ENCODE measurements around the gene PAGE3. TPM values are rescaled to one million over a fixed set of nuclear protein-coding genes. Genes with fewer than 3 reads are reported as not detected.

The PAGE3 gene
- total RNA-seq (2022) (not detected in 2 replicates), Bru-seq, nascent RNA (not detected), BruChase-seq, experiment 1, labeled RNA remaining after a 6-hour chase (not detected), BruChase-seq, experiment 2, labeled RNA remaining after a 2-hour chase (not detected)
- long read RNA-seq, result 0 reads

GRCh38 chrX:55264816-55265215 is at the start of gene PAGE3:
TSS of gene PAGE3 (minus strand) at chrX:55264916. CDS start at chrX:55263903, 1,013 bp downstream.
- Mint-ChIP-seq H3K4me3 (ENCODE audit: low read depth, unreplicated experiment) (no peak within 1 kb of the TSS), H3K4me1 (ENCODE audit: low read depth, unreplicated experiment) (no peaks in the 10 kb centered on the region), H3K27me3 (ENCODE audit: unreplicated experiment) (no peaks in the 10 kb centered on the region), H3K9me3 (ENCODE audit: low read depth, unreplicated experiment) (no peaks in the 10 kb centered on the region), H3K36me3 (ENCODE audit: insufficient read depth, unreplicated experiment) (no peaks in the 10 kb centered on the region), H3K27ac (ENCODE audit: unreplicated experiment) (no peak within 1 kb of the TSS)
- BruUV-seq (replicated peaks), result no TSS peak
- no peak for DNase-seq
- TF ChIP-seq, protein P1, sequence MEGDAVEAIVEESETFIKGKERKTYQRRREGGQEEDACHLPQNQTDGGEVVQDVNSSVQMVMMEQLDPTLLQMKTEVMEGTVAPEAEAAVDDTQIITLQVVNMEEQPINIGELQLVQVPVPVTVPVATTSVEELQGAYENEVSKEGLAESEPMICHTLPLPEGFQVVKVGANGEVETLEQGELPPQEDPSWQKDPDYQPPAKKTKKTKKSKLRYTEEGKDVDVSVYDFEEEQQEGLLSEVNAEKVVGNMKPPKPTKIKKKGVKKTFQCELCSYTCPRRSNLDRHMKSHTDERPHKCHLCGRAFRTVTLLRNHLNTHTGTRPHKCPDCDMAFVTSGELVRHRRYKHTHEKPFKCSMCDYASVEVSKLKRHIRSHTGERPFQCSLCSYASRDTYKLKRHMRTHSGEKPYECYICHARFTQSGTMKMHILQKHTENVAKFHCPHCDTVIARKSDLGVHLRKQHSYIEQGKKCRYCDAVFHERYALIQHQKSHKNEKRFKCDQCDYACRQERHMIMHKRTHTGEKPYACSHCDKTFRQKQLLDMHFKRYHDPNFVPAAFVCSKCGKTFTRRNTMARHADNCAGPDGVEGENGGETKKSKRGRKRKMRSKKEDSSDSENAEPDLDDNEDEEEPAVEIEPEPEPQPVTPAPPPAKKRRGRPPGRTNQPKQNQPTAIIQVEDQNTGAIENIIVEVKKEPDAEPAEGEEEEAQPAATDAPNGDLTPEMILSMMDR (IDR thresholded peaks at IDR 0.05; ENCODE audit: unreplicated experiment), result no peak
- CTCF ChIA-PET, result no interaction called here
- intact Hi-C loops (cut with micrococcal nuclease; ENCODE audit: unreplicated experiment), result no loop called here

- Mint-ChIP-seq H3K9me3 (ENCODE audit: low read depth, unreplicated experiment) (peaks cover 9% of the 10 kb centered on the region), H3K4me3 (ENCODE audit: low read depth, unreplicated experiment) (no peak overlapping the region), H3K4me1 (ENCODE audit: low read depth, unreplicated experiment) (no peaks in the 10 kb centered on the region), H3K27me3 (ENCODE audit: unreplicated experiment) (no peaks in the 10 kb centered on the region), H3K36me3 (ENCODE audit: insufficient read depth, unreplicated experiment) (no peaks in the 10 kb centered on the region), H3K27ac (ENCODE audit: unreplicated experiment) (no peak overlapping the region)
- intact Hi-C loops (cut with micrococcal nuclease; ENCODE audit: unreplicated experiment), result no loop called here
- no TSS peak for BruUV-seq (replicated peaks)
- CTCF ChIA-PET, result no interaction called here
- DNase-seq, result no peak
- TF ChIP-seq, protein P1 (IDR thresholded peaks at IDR 0.05; ENCODE audit: unreplicated experiment), result no peak
These were observed 47.9 kb upstream of the PAGE3 start for GRCh38 chrX:55312655-55313054.

DNA sequence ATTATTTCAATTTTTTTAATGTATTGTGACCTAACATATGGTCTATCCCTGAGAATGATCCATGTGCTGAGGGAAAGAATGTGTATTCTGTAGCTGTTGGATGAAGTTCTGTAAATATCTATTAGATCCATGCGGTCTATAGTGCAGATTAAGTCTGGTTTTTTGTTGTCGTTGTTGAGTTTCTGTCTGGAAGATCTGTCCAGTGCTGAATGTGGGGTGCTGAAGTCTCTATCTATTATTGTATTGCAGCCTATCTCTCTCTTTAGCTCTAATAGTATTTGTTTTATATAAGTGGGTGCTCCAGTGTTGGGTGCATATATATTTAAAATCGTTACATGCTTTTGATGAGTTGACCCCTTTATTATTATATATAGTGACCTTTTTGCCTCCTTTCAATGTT is 26.2 kb upstream of the PAGE3 start:
- no peaks in the 10 kb centered on the region for H3K4me1 Mint-ChIP-seq (ENCODE audit: low read depth, unreplicated experiment)
- TF ChIP-seq, protein P1 (IDR thresholded peaks at IDR 0.05; ENCODE audit: unreplicated experiment), result no peak
- BruUV-seq (replicated peaks), result no TSS peak
- H3K9me3 Mint-ChIP-seq (ENCODE audit: low read depth, unreplicated experiment), result peaks cover 2% of the 10 kb centered on the region
- DNase-seq, result no peak
- no peaks in the 10 kb centered on the region for H3K36me3 Mint-ChIP-seq (ENCODE audit: insufficient read depth, unreplicated experiment)
- CTCF ChIA-PET, result no interaction called here
- no peaks in the 10 kb centered on the region for H3K27me3 Mint-ChIP-seq (ENCODE audit: unreplicated experiment)
- H3K27ac Mint-ChIP-seq (ENCODE audit: unreplicated experiment), result no peak overlapping the region
- intact Hi-C loops (cut with micrococcal nuclease; ENCODE audit: unreplicated experiment), result no loop called here
- no peak overlapping the region for H3K4me3 Mint-ChIP-seq (ENCODE audit: low read depth, unreplicated experiment)

- no peak for DNase-seq
- Mint-ChIP-seq H3K36me3 (ENCODE audit: insufficient read depth, unreplicated experiment) (no peaks in the 10 kb centered on the region), H3K27ac (ENCODE audit: unreplicated experiment) (no peak overlapping the region), H3K4me3 (ENCODE audit: low read depth, unreplicated experiment) (no peak overlapping the region), H3K27me3 (ENCODE audit: unreplicated experiment) (no peaks in the 10 kb centered on the region), H3K9me3 (ENCODE audit: low read depth, unreplicated experiment) (peaks cover 8% of the 10 kb centered on the region), H3K4me1 (ENCODE audit: low read depth, unreplicated experiment) (no peaks in the 10 kb centered on the region)
- CTCF ChIA-PET, result no interaction called here
- TF ChIP-seq, protein P1 (IDR thresholded peaks at IDR 0.05; ENCODE audit: unreplicated experiment), result no peak
- intact Hi-C loops (cut with micrococcal nuclease; ENCODE audit: unreplicated experiment), result no loop called here
- BruUV-seq (replicated peaks), result no TSS peak
These were observed 15.1 kb upstream of the PAGE3 start for GRCh38 chrX:55279832-55280231.

All from Calu3 (cell line).